GM21390 (cell line): ENCODE results near the gene ZNF587.
"Not testable (repeated sequence)": the region's sequence is repeated elsewhere in the genome, so short reads cannot be mapped to it uniquely, and the experiment has no call there.

ENCODE experiments used
- ATAC-seq: cut with Tn5 transposase; IDR thresholded peaks from one replicate; pipeline ENCODE4 v1.9.1; 2021; ENCODE audit not compliant: unreplicated experiment

The ZNF587 gene

GRCh38 chr19:57886046-57886445, 36.4 kb downstream of the ZNF587 start:
- ATAC-seq: no peak

- no peak for ATAC-seq
These were observed 37.7 kb downstream of the ZNF587 start for GRCh38 chr19:57887195-57887941.

- no peak for ATAC-seq
These were observed 38.5 kb downstream of the ZNF587 start for GRCh38 chr19:57888107-57888559.

- ATAC-seq: peak; percentile 63
These were observed 39.0 kb downstream of the ZNF587 start, which contains the start of gene ZNF814 for GRCh38 chr19:57888560-57889231. ZNF814 (minus strand) TSS chr19:57889037; CDS start chr19:57888802, 235 bp downstream.

GRCh38 chr19:57890706-57891105, 41.0 kb downstream of the ZNF587 start:
- ATAC-seq: not testable (repeated sequence)

- no peak for ATAC-seq
These were observed 50.7 kb downstream of the ZNF587 start for GRCh38 chr19:57900311-57900710.

GRCh38 chr19:57903618-57904184, 54.0 kb downstream of the ZNF587 start:
- no peak for ATAC-seq

- ATAC-seq: no peak
These were observed 55.6 kb downstream of the ZNF587 start for GRCh38 chr19:57905258-57905657.

GRCh38 chr19:57907394-57907793, 57.7 kb downstream of the ZNF587 start:
- ATAC-seq: no peak

GRCh38 chr19:57914531-57914930, 64.9 kb downstream of the ZNF587 start:
- ATAC-seq: no peak
